Suprapubic skin (tissue), 4 donors: ENCODE measurements around the gene CFAP20DC. TPM values are rescaled to one million over a fixed set of nuclear protein-coding genes. Genes with fewer than 3 reads are reported as not detected.

Experiments used
- DNase-seq, 2 donors: peaks; one replicate each; pipeline ENCODE4 v3.0.0-alpha.2; 2019; ENCODE audit warnings: low spot score in 2 of 2
- H3K27ac ChIP-seq: fragments of 200-600 bp; sonication (generic); one replicate; pipeline ENCODE4 v1.5.1; 2019
- H3K27me3 ChIP-seq: fragments of 200-600 bp; sonication (generic); one replicate; pipeline ENCODE4 v1.5.1; 2019
- H3K36me3 ChIP-seq: fragments of 200-600 bp; sonication (generic); one replicate; pipeline ENCODE4 v1.5.1; 2019
- H3K4me1 ChIP-seq: fragments of 200-600 bp; sonication (generic); one replicate; pipeline ENCODE4 v1.5.1; 2019
- H3K4me3 ChIP-seq: fragments of 200-600 bp; sonication (generic); one replicate; pipeline ENCODE4 v1.5.1; 2019; ENCODE audit warnings: mild to moderate bottlenecking
- H3K9me3 ChIP-seq: fragments of 200-600 bp; sonication (generic); one replicate; pipeline ENCODE4 v1.5.1; 2019
- EP300 ChIP-seq: sonication (generic); formaldehyde crosslinking; IDR thresholded peaks from one replicate; pipeline ENCODE4 v1.6.1; 2017; ENCODE audit warnings: antibody characterized with exemption
- POLR2A ChIP-seq, 2 donors: fragments of 450-650 bp; IDR thresholded peaks; one replicate each; pipeline ENCODE4 v1.6.1; 2017; ENCODE audit warnings: antibody characterized with exemption in 2 of 2, mild to moderate bottlenecking in 2 of 2, moderate library complexity in 2 of 2
- POLR2AphosphoS5 ChIP-seq, 3 donors: sonication (generic); formaldehyde crosslinking; IDR thresholded peaks; one replicate each; pipeline ENCODE4 v1.6.1; 2017; ENCODE audit warnings: antibody characterized with exemption in 3 of 3
- WGBS: methylation state at CpG from one replicate; pipeline ENCODE4 v1.1.5; 2018; 5-methylcytosine and 5-hydroxymethylcytosine counted together
- total RNA-seq, 4 donors: library from RNA; depleted of rRNA; stranded (reverse); fragments of >200 nt; gene quantifications; one replicate each; pipeline ENCODE4 v1.1.0, GENCODE V29; 2016
- TF ChIP-seq, protein P1 (sequence below), 2 donors: fragments of 200-600 bp in 1 of 2; fragments of 450-650 bp in 1 of 2; sonication (generic) in 1 of 2; IDR thresholded peaks; one replicate each; pipeline ENCODE4 v1.5.1; 2016 to 2019; ENCODE audit warnings: antibody characterized with exemption in 2 of 2, mild to moderate bottlenecking in 1 of 2, moderate library complexity in 1 of 2

The CFAP20DC gene
- total RNA-seq, 4 donors from 2014 or later = 0.53 to 2.3 (median 0.94) TPM

DNA sequence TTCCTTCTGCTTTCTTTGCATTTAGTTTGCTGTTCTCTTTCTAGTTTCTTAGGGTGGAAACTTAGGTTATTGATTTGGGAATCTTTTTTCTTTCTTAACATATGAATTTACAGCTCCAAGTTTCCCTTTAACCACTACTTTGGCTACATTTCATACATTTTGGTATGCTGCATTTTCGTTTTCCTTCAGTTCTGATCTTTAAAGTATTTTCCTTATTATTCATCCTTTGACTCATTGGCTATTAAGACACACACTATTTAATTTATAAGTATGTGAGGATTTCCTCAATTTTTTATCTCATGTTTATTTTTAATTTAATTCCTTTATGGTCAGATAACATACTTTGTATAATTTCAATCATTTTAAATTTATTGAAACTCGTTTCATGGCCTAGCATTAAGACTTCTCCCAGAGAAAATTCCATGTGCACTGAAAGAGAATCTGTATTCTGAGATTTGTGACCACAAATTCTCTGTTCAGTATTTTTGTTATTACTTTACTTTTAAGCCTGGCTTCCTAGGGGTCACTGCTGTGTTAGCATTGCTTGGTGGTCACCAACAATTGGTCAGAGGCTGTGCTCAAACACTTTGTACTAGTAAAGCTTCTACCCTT is 87.7 kb downstream of the CFAP20DC start:
- Histone ChIP-seq H3K27ac (no peak overlapping the region), H3K36me3 (no peaks in the 10 kb centered on the region), H3K4me3 (no peak overlapping the region), H3K27me3 (no peaks in the 10 kb centered on the region), H3K9me3 (no peaks in the 10 kb centered on the region), H3K4me1 (no peaks in the 10 kb centered on the region)
- 66% methylated on average over 2 of the region's 2 CpGs for WGBS
- no peak for DNase-seq
- TF ChIP-seq, protein P1, sequence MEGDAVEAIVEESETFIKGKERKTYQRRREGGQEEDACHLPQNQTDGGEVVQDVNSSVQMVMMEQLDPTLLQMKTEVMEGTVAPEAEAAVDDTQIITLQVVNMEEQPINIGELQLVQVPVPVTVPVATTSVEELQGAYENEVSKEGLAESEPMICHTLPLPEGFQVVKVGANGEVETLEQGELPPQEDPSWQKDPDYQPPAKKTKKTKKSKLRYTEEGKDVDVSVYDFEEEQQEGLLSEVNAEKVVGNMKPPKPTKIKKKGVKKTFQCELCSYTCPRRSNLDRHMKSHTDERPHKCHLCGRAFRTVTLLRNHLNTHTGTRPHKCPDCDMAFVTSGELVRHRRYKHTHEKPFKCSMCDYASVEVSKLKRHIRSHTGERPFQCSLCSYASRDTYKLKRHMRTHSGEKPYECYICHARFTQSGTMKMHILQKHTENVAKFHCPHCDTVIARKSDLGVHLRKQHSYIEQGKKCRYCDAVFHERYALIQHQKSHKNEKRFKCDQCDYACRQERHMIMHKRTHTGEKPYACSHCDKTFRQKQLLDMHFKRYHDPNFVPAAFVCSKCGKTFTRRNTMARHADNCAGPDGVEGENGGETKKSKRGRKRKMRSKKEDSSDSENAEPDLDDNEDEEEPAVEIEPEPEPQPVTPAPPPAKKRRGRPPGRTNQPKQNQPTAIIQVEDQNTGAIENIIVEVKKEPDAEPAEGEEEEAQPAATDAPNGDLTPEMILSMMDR (IDR thresholded peaks at IDR 0.05) = no peak
- no peak for TF ChIP-seq POLR2A (IDR thresholded peaks at IDR 0.05)
- no peak for TF ChIP-seq POLR2AphosphoS5 (IDR thresholded peaks at IDR 0.05)
- no peak for TF ChIP-seq EP300

DNA sequence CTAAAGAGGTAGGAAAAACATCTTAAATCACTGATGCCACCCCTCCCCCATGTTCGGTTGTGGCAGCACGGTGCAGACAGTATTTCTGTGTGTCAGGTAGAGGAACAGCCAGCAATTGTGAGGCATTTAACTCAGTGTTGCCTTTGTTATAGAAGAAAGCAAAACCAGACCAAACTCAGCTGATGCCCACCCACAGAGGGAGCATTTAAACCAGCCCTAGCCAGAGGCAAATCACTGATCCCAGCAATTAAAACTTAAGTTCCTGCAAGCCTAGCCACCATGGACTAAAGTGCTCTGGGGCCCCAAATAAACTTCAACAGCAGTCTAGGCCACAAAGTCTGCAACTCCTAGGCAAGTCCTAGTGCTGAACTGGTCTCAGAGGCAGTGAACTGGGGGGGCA is 94.5 kb downstream of the CFAP20DC start:
- H3K27me3 ChIP-seq = no peaks in the 10 kb centered on the region
- no peak for DNase-seq
- no peaks in the 10 kb centered on the region for H3K36me3 ChIP-seq
- H3K4me1 ChIP-seq = no peaks in the 10 kb centered on the region
- no peaks in the 10 kb centered on the region for H3K9me3 ChIP-seq
- no peak overlapping the region for H3K4me3 ChIP-seq
- 21% methylated on average over 2 of the region's 2 CpGs for whole genome bisulfite sequencing
- H3K27ac ChIP-seq = no peak overlapping the region
- TF ChIP-seq, protein P1 (IDR thresholded peaks at IDR 0.05) = no peak
- TF ChIP-seq EP300 (no peak), POLR2A (IDR thresholded peaks at IDR 0.05) (no peak), POLR2AphosphoS5 (IDR thresholded peaks at IDR 0.05) (no peak)

DNA sequence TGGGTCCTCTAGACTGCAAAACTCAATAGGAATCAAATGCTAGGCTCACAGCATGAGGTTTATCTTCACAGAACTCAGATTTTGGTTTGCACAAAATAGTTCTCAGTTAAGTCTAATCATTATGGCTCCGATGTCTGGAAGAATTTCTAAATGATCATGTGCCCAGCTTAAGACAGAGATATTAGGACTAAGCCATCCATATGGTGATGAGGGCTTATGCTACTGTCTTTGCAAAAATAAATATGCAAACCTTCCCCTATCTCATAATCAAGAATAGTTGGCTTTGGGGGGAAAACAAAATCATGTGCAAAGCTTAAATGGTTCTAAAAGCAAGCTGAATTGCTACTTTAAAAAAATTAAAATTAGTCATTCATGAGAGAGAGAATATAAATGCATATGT is 96.5 kb downstream of the CFAP20DC start:
- H3K36me3 ChIP-seq = no peaks in the 10 kb centered on the region
- no peak overlapping the region for H3K27ac ChIP-seq
- 100% methylated on average over 1 of the region's 1 CpG for WGBS
- no peaks in the 10 kb centered on the region for H3K4me1 ChIP-seq
- no peaks in the 10 kb centered on the region for H3K27me3 ChIP-seq
- no peak for DNase-seq
- TF ChIP-seq POLR2A (IDR thresholded peaks at IDR 0.05) (no peak), POLR2AphosphoS5 (IDR thresholded peaks at IDR 0.05) (no peak), EP300 (no peak)
- TF ChIP-seq, protein P1 (IDR thresholded peaks at IDR 0.05) = no peak
- H3K9me3 ChIP-seq = no peaks in the 10 kb centered on the region
- H3K4me3 ChIP-seq = no peak overlapping the region

DNA sequence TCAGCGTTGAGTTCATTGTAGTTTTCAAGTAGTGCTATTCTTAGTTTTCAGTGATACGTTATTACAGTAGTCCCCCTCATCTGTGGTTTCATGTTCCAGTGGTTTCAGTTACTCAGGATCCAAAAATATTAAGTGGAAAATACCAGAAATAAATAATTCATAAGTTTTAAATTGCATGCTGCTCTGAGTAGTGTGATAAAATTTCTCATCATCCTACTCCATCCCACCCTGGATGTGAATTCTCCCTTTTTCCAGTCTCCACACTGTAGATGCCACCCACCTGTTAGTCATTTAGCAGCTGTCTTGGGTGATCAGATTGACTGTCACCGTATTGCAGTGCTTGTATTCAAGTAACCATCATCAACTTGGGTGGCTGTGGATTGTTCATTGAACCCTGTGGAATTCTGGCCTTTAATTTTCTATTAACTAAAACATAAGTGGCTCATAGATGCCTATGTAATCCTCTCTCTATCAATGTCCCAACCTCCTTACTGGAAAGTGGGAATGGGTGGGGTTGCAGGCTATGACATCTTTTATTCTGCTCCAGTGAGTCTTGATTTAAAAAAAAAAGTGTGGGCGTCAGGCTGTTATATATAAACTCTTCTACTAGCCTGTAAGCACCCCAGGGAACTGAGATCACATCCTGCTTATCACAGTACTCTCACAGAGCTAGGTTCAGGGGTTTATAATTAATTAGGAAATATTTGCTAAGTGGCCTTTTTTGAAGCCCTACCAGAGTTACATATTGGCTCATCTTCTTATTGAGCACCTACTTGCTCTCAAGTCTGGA is 97.5 kb downstream of the CFAP20DC start:
- TF ChIP-seq EP300 = no peak
- TF ChIP-seq, protein P1 (IDR thresholded peaks at IDR 0.05) = no peak
- no peak for TF ChIP-seq POLR2AphosphoS5 (IDR thresholded peaks at IDR 0.05)
- no peak for TF ChIP-seq POLR2A (IDR thresholded peaks at IDR 0.05)

DNA sequence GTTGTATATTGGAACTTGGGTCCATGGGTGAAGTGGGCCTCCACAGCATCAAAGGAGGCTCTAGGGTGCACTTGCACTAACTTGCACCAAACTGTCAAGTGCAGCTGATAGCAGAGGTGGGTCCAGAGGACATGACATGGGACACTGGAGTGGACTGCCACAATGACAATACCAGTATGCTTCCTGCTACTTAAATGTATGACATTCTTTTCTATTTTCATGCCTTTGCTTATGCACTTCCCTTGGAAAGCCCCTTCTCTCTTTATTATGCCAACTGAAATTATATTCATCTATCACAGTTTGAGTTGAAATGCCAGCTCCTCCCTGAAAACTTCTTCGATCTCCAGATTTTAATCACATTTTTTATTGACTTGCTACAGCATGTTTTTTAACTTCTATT is 101.8 kb downstream of the CFAP20DC start:
- H3K27me3 ChIP-seq = no peaks in the 10 kb centered on the region
- no peaks in the 10 kb centered on the region for H3K9me3 ChIP-seq
- no peak for DNase-seq
- no peak overlapping the region for H3K27ac ChIP-seq
- WGBS = 54% methylated on average over 1 of the region's 1 CpG
- H3K4me3 ChIP-seq = no peak overlapping the region
- no peaks in the 10 kb centered on the region for H3K4me1 ChIP-seq
- TF ChIP-seq EP300 (no peak), POLR2A (IDR thresholded peaks at IDR 0.05) (no peak), POLR2AphosphoS5 (IDR thresholded peaks at IDR 0.05) (no peak)
- TF ChIP-seq, protein P1 (IDR thresholded peaks at IDR 0.05) = no peak
- no peaks in the 10 kb centered on the region for H3K36me3 ChIP-seq

More for the DNA sequence above, 97.5 kb downstream of the CFAP20DC start:
- Histone ChIP-seq H3K27ac (no peak overlapping the region), H3K4me1 (no peaks in the 10 kb centered on the region), H3K27me3 (no peaks in the 10 kb centered on the region), H3K4me3 (no peak overlapping the region), H3K36me3 (no peaks in the 10 kb centered on the region), H3K9me3 (no peaks in the 10 kb centered on the region)
- no peak for DNase-seq
- 75% methylated on average over 4 of the region's 4 CpGs for WGBS
